Measurements from ENCODE around the gene PDCD6IP.

Gene PDCD6IP

DNA sequence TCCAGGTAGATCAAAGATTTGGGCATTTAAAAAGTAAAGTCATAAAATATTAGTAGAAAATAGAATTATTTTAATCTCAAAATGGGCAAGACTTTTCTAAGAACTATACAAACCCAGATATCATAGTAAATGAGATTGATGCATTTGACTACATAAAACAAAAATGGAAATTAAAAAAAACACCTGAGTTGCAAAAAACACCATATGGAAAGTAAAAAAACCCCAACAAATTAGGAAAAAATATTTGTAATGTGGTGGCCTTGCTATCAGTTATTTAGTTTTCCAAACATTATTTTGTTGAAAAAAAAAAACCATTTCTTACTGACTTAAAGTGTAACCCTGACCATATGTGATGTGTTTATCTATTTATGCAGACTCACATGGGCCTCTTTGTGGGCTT is 97.2 kb downstream of the PDCD6IP start:
- FAIRE-seq: no peak

GRCh38 chr3:33897306-33897705 is 98.9 kb downstream of the PDCD6IP start:
- no peak for FAIRE-seq

DNA sequence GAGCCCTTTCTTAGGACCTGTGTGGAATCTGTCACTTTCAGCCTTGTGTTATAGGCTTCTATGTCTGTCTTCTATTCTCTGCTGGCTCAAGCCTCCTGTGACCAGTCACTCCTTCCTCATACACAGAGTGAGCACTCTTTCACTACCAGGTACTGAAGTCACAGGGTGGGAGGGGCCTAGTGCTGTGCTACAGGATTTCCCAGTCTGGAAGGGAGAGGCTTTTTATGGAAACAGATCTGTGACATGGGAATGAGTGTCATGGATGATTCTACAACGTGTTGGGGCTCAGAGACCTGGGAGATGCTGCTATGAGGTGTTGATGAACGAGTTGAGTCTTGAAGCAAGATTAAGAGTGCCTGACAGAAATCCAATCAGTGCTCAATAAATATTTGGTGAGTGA is 100.5 kb downstream of the PDCD6IP start:
- FAIRE-seq: no peak

DNA sequence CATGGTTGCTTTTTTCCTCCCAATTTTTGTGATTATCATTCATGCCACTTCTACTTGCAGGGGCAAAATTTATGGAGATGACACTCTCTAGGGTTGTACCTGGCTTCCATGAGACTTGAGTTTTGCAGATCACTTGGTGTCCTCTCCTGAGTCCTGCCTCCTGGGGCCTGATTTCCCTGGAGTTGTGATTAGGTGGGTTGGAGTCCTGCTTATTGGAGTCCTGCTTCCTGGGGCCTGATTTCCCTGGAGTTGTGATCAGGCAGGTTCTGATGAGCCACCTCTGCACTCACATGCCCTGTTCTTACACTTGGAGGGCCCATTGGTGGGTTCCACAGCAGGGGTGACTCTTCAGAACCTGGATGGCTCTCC is 102.0 kb downstream of the PDCD6IP start:
- no peak for FAIRE-seq

DNA sequence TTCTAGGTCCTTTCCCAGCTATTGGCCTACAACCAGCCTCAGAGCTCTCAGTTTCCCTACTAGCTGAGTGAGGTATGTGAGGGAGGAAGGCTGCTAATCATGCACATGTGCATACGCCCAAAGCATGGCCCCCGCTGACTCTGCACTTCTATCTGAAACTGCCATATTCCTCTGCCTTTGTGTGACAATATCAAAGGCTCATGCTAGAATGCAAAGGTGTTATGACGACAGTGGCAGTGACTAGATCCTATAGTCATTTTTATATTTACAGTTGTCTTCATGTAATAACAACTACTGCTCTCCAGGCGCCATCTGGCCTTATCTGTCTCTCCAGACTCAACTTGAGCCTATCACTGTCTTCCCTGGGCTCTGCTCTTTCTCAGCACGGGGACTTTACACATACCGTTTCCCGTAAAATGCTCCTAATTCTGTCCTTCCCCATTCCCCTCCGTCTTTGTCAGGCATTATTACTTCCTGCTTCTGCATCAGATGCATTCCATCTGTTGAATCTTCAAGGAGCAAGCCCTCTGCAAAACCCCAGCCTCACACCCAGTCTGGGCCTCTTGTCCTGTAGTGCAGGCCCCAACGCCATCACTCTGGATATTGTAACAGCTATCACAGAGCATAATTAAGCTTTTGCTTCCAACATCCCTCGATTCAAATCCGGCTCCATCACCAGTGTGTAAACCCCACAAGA is 102.5 kb downstream of the PDCD6IP start:
- no peak for FAIRE-seq

DNA sequence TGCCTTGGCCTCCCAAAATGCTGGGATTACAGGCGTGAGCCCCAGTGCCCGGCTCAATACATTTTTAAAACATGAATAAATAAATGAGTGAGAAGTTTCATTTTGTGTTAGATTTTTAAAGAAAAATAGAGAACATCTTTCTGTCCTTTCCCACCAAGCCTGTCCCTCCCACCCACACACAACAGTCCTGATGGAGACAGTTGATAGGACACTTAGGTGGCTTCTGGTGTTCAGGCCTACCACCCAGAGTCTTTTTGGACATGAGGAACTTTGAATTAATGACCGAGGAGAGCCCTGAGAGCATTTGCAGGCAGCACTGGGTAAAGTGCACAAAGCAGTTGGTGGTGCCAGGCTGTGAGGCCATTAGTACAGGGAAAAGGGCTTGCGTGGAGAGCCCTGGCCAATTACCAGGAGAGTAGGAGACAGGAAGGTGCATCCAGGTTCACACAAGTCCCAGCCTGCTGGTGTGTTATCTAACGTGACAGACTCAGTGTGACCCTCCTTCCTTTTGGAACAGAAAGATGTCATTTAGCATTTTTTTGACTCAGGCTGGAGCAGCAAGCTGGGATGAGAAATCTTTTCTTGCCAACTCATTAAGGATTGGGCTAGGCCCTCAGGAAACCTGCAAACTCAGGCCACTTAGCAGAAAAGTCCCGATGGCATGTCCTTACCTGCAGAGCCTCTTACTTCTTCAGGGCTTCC is 103.6 kb downstream of the PDCD6IP start:
- no peak for FAIRE-seq

- no peak for FAIRE-seq
These were observed 106.3 kb downstream of the PDCD6IP start for GRCh38 chr3:33904730-33905129.

- FAIRE-seq: no peak
These were observed 109.9 kb downstream of the PDCD6IP start for GRCh38 chr3:33908250-33908851.

DNA sequence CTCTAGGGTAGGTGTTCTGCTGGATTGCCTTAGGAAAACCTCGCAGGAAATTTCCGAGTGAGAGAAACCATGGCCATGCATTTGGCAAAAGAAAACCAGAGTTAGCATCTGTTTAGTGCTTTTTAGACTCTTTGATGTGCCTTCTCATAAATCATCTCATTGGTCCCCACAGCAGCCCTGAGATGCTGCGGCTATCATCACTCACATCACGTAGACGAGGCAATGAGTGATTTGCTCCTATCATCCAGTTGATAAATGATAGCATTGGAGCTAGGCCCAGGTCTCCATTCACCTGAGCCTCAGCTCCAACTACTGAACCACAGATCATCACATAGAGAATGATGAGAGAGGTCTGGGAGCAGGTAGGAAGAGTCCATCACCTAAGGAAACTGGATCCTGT is 111.1 kb downstream of the PDCD6IP start:
- FAIRE-seq: no peak

DNA sequence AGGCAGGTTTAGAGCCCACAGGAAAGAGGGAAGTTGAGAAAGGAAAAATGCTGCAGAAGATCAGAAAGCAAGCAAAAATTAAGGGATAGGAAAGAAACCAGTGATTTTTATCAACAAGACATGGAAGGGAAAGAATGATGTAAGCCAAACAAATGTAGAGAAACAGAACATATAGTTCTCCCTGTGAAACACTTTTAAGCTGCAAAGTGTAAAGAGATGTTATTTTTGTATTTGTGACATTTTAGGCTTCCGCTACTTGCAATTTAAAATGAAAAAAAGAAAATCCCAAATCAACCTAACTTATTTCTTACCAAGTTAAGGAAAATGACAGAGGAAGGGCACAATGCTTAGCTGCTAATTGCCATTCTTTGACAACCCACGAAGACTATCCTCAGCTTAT is 111.6 kb downstream of the PDCD6IP start:
- no peak for FAIRE-seq

DNA sequence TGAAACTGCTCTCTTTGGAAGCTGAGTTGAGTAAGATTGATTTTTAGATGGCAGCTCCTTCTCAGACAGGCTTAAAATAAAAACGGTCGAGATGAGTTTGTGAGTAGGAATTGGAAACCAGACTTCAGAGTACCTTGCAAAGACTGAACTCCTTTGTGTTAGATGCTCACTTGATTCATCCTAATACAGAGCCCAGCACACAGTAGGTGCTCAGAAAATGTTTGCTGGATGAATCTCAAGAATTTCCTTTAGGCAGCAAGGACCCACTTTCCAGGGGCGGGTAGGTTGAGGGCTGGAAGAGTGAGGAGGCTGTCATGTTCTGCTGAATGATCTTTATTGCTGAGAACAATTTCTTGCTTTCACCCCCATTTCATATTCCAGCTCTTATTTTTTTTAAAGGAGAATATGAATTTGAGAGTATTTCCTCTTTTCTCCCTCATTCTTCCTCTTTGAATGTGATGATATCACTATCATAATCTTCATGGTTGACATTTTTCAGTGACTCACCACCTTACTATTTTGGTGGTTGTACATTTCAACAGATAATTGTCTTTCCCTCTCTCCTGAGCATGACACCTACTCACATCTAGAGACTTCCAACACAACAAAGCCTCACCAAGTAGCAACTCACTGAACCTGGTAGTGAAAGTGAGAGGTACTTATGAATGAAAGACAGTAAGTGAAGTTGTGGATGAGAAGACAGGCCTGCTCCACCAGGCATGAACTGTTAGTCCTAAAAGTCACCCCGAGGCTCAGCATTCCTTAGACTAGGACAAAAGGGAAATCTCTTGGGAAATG is 113.3 kb downstream of the PDCD6IP start:
- FAIRE-seq: no peak

DNA sequence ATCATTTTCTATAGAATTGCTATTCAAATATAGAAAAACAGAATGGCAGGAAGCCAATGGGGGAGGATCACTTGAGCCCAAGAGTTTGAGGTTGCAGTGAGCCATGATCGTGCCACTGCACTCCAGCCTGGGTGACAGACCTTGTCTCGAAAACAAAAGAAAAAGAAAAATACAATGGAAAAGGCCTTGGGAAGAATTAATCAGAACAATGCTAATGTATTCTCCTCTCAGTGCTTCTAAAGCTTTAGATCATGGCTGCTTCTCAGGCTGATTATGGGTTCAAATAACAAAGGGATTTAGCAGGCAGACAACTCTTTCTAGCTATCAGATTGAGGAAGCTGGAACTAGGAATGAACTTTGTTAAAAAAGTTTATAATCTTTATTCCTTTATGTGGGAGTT is 115.8 kb downstream of the PDCD6IP start:
- FAIRE-seq: no peak

DNA sequence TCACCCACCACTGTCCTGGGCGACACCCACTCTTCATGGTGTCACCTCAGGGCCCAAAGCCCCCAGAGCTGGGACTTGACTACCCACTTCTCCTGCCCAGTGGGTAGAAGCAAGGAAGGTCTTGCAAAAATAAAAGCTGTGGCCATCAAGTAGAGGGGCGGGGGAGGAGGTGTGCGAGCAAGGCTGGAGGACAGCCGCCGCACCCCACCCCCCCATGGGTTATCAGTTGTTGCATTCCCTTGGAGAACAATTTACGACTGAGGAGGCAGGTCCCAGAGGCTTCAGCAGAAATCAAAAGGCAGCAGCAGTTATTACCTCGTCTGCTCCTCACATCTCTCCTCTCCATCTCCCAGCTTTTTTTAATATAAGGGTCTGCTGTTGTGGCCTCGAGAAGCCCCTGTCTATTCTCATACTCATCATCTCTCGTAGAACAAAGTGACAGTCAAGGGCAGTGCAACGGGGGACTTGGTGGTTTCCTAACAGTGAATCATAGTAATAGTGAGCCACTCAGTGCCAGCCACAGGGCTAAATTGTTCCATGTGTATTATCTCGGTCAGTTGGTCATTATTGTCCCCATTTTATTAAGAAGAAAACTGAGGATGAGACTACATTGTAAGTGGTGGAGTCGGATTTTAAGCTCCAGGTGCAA is 116.4 kb downstream of the PDCD6IP start:
- FAIRE-seq: no peak

GRCh38 chr3:33915796-33916546 is 117.5 kb downstream of the PDCD6IP start:
- no peak for FAIRE-seq

DNA sequence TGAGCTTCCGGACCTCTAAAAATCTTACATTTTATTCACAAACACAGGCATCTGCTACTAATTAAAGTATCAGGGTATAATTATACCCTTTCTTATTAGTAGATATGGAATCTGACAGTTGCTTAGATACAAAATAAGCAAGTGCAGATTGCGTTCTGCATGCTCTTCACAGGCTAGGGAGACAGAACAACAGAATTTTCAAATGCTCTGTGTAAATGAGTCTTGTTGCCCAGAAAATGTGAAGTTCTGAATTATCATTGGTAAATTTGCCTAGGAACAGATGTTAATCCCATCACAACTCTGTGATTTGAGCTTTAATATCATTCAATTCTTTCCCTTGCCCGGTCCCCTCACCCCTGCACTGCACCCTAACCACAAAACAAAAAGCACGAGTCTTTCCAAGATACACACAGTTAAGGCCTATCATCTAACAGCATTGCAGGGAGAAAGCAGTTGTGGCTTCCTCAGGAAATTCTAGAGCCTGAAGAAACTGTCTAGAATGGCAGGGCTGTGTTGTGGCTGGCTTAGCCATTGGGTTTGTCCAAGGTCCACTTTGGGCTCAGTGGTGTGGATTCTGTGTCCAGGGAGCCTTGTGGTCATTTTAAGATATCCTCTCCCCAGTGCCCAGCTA is 119.8 kb downstream of the PDCD6IP start:
- FAIRE-seq: no peak

Measured in TTC549 (cell line).